Pancreas (tissue), 10 donors: ENCODE results near the gene CFAP57. TPM values are rescaled to one million over a fixed set of nuclear protein-coding genes. Genes with fewer than 3 reads are reported as not detected.
"Not testable (repeated sequence)": the region's sequence is repeated elsewhere in the genome, so short reads cannot be mapped to it uniquely, and the experiment has no call there.

Experiments used
- ATAC-seq, 4 donors: fragments of 200-7000 bp; cut with Tn5 transposase; one replicate each; pipeline versions ENCODE4 v1.8.0 to v1.9.1; 2020; ENCODE audit warnings: mild to moderate bottlenecking in 4 of 4, moderate library complexity in 4 of 4
- DNase-seq, 6 donors: peaks; one replicate each; pipeline ENCODE4 v3.0.0-alpha.2; 2020
- FAIRE-seq: peaks from 2 replicates; lab custom pipeline; 2012; peaks lifted over from hg19 to GRCh38; lab: Jason Lieb, UNC
- H3K27ac ChIP-seq, 4 donors: fragments of 200-600 bp; sonication (generic); 1 replicate in 3 of 4; 2 replicates in 1 of 4; pipeline versions ENCODE4 v1.5.0 to v1.8.0; 2020
- H3K27me3 ChIP-seq, 4 donors: fragments of 200-600 bp; one replicate each; pipeline ENCODE4 v1.8.0; 2021
- H3K36me3 ChIP-seq, 3 donors: fragments of 200-600 bp; sonication (generic) in 1 of 3; one replicate each; pipeline versions ENCODE4 v1.5.0 to v1.8.0; 2020 to 2021
- H3K4me1 ChIP-seq, 3 donors: fragments of 200-600 bp; one replicate each; pipeline ENCODE4 v1.8.0; 2021
- H3K4me3 ChIP-seq, 4 donors: fragments of 200-600 bp; sonication (generic) in 2 of 4; one replicate each; pipeline versions ENCODE4 v1.5.0 to v1.8.0; 2020 to 2021
- H3K9me3 ChIP-seq, 4 donors: fragments of 200-600 bp; one replicate each; pipeline ENCODE4 v1.8.0; 2021
- CTCF ChIP-seq, 4 donors: fragments of 200-600 bp; sonication (generic) in 3 of 4; IDR thresholded peaks; one replicate each; pipeline versions ENCODE4 v1.5.0 to v1.8.0; 2021; ENCODE audit warnings: antibody characterized with exemption in 4 of 4
- WGBS, 2 donors: extraction: QIAGEN DNeasy Blood & Tissue Kit; methylation state at CpG; one replicate each; pipeline ENCODE4 v1.1.7; 2013; 5-methylcytosine and 5-hydroxymethylcytosine counted together
- intact Hi-C, 3 donors: fragments of 100-400 bp; cut with DNase I; formaldehyde crosslinking; loops; one replicate each; pipeline versions ENCODE4 v1.11.1 to v1.14.2; 2022
- polyA plus RNA-seq, 2 donors: library from polyadenylated mRNA; stranded (reverse); fragments of 200-250 nt; gene quantifications; one replicate each; pipeline ENCODE4 v1.2.3, GENCODE V29; 2013
- total RNA-seq, 6 donors: library from RNA; stranded (reverse); fragmentation: NEBNext Ultra II Directional in 4 of 6; extraction: Animal tissue kit (Norgen Biotek cat#: 25700) in 4 of 6; gene quantifications; one replicate each; pipeline versions ENCODE4 v1.2.1 to v1.2.4, GENCODE V29; 2021 to 2023
- donor health status: healthy with polysubstance abuse.
- donor health status: DM: no; HTN: no; CAD: no; lungs with moderate emphysema.
- donor health status: DM: no; HTN: no; CAD: no.
- donor health status: control.
- donor health status: control.
- donor health status: Bipolar disorder and iron deficiency.
- donor health status: DM: yes; HTN: yes; CAD: no.
- donor health status: DM: no; HTN: no; CAD: no.
- donor health status: DM: no; HTN: no; CAD: no.
- donor health status: DM: yes; HTN: yes; CAD: no.

Gene CFAP57
- total and polyA plus RNA-seq, 8 donors, result 0.14 to 0.61 (median 0.21) TPM

- intact Hi-C loops, result no loop called here
- no peak for FAIRE-seq
- DNase-seq, result no peak
- no peak for ATAC-seq
- no peak overlapping the region for H3K27ac ChIP-seq
- H3K36me3 ChIP-seq, result no peaks in the 10 kb centered on the region
- H3K4me1 ChIP-seq, result no peaks in the 10 kb centered on the region
- no peak for TF ChIP-seq CTCF (IDR thresholded peaks at IDR 0.05)
- H3K4me3 ChIP-seq, result no peak overlapping the region
- no peaks in the 10 kb centered on the region for H3K9me3 ChIP-seq
- no peaks in the 10 kb centered on the region for H3K27me3 ChIP-seq
- WGBS, 2 donors, result 73 to 99% methylated on average over 3 of the region's 3 CpGs
Measured at GRCh38 chr1:43203859-43204258, 31.7 kb downstream of the CFAP57 start.

- no peak for ATAC-seq
- FAIRE-seq, result no peak
- no peak for TF ChIP-seq CTCF (IDR thresholded peaks at IDR 0.05)
- H3K36me3 ChIP-seq, result no peaks in the 10 kb centered on the region
- H3K27me3 ChIP-seq, result no peaks in the 10 kb centered on the region
- 100% methylated on average over 1 of the region's 1 CpG for WGBS, 2 donors
- H3K4me1 ChIP-seq, result no peaks in the 10 kb centered on the region
- no peak overlapping the region for H3K27ac ChIP-seq
- intact Hi-C loops, result no loop called here
- no peaks in the 10 kb centered on the region for H3K9me3 ChIP-seq
- H3K4me3 ChIP-seq, result no peak overlapping the region
- no peak for DNase-seq
Measured at GRCh38 chr1:43204394-43204793, 32.3 kb downstream of the CFAP57 start.

- H3K4me3 ChIP-seq, result no peak overlapping the region
- FAIRE-seq (no peak), ATAC-seq (no peak), DNase-seq (no peak)
- no peaks in the 10 kb centered on the region for H3K9me3 ChIP-seq
- no peak overlapping the region for H3K27ac ChIP-seq
- no peak for TF ChIP-seq CTCF (IDR thresholded peaks at IDR 0.05)
- H3K27me3 ChIP-seq, result no peaks in the 10 kb centered on the region
- intact Hi-C loops, result no loop called here
- H3K4me1 ChIP-seq, result no peaks in the 10 kb centered on the region
- H3K36me3 ChIP-seq, result no peaks in the 10 kb centered on the region
- WGBS, 2 donors, result 94% methylated on average over 4 of the region's 4 CpGs
Measured at GRCh38 chr1:43205671-43206070, 33.5 kb downstream of the CFAP57 start.

- no peaks in the 10 kb centered on the region for H3K4me1 ChIP-seq
- no peaks in the 10 kb centered on the region for H3K27me3 ChIP-seq
- H3K27ac ChIP-seq, result peak overlapping the region in 1 of 4 donors; percentile 36
- no peak for FAIRE-seq
- intact Hi-C loops, result no loop called here
- 52 to 56% methylated on average over 10 of the region's 10 CpGs for WGBS, 2 donors
- TF ChIP-seq CTCF (IDR thresholded peaks at IDR 0.05), result no peak
- no peak for DNase-seq
- H3K4me3 ChIP-seq, result no peak overlapping the region
- ATAC-seq, result peak in 3 of 4 donors; percentile 69 to 78 (median 70)
- no peaks in the 10 kb centered on the region for H3K9me3 ChIP-seq
- H3K36me3 ChIP-seq, result no peaks in the 10 kb centered on the region
Measured at GRCh38 chr1:43206600-43207228, 34.6 kb downstream of the CFAP57 start.

GRCh38 chr1:43207229-43207853 lies 35.2 kb downstream of the CFAP57 start:
- intact Hi-C loops, result no loop called here
- H3K4me3 ChIP-seq, result no peak overlapping the region
- no peak for DNase-seq
- H3K36me3 ChIP-seq, result no peaks in the 10 kb centered on the region
- H3K4me1 ChIP-seq, result no peaks in the 10 kb centered on the region
- H3K27ac ChIP-seq, result peak overlapping the region in 2 of 4 donors; percentile 6 to 36
- no peak for FAIRE-seq
- H3K27me3 ChIP-seq, result no peaks in the 10 kb centered on the region
- H3K9me3 ChIP-seq, result no peaks in the 10 kb centered on the region
- 84 to 91% methylated on average over 12 of the region's 12 CpGs for WGBS, 2 donors
- ATAC-seq, result no peak
- TF ChIP-seq CTCF (IDR thresholded peaks at IDR 0.05), result no peak

GRCh38 chr1:43208277-43208676 lies 36.1 kb downstream of the CFAP57 start:
- 94% methylated on average over 8 of the region's 8 CpGs for WGBS, 2 donors

More at GRCh38 chr1:43208277-43208676, 36.1 kb downstream of the CFAP57 start:
- intact Hi-C loops, ATAC-seq, H3K36me3 ChIP-seq, H3K9me3 ChIP-seq, DNase-seq, H3K4me1 ChIP-seq, FAIRE-seq, H3K27ac ChIP-seq, H3K4me3 ChIP-seq, H3K27me3 ChIP-seq: not testable (repeated sequence)
